Activated T-cell treated with anti-CD3 and anti-CD28 coated beads, Interleukin-2, amount 50 U/mL, for 72 hours (primary cell): Measurements from ENCODE around the gene COQ8A. TPM values are rescaled to one million over a fixed set of nuclear protein-coding genes. Genes with fewer than 3 reads are reported as not detected.
A peak's percentile ranks its signal among the peaks of the same experiment; 100 is the strongest.
"Not testable (repeated sequence)": the region's sequence is repeated elsewhere in the genome, so short reads cannot be mapped to it uniquely, and the experiment has no call there.

Source experiments
- ATAC-seq, 2 donors: fragments of 150-1000 bp; cut with Tn5 transposase; replicated peaks in 1 of 2; 2 replicates each; pipeline ENCODE4 v1.10.0; 2021; ENCODE audit warnings: moderate library complexity in 2 of 2, mild to moderate bottlenecking in 1 of 2
- DNase-seq, 2 donors: peaks; one replicate each; pipeline ENCODE4 v3.0.0; 2021 to 2022; ENCODE audit warnings: mixed read lengths in 1 of 2
- H3K27ac Mint-ChIP-seq: one replicate; pipeline ENCODE4 v1.8.0; 2022; ENCODE audit warnings: mild to moderate bottlenecking, moderate library complexity, mixed read lengths
- H3K27me3 Mint-ChIP-seq: one replicate; pipeline ENCODE4 v1.8.0; 2022; ENCODE audit warnings: low read depth, mixed read lengths
- H3K36me3 Mint-ChIP-seq, 2 donors: one replicate each; pipeline ENCODE4 v1.8.0; 2022; ENCODE audit warnings: mixed read lengths in 2 of 2, mild to moderate bottlenecking in 1 of 2; ENCODE audit not compliant: insufficient read depth in 2 of 2
- H3K4me1 Mint-ChIP-seq: one replicate; pipeline ENCODE4 v1.8.0; 2022; ENCODE audit warnings: low read depth, mixed read lengths
- H3K4me3 Mint-ChIP-seq, 2 donors: one replicate each; pipeline ENCODE4 v1.8.0; 2022; ENCODE audit warnings: mild to moderate bottlenecking in 2 of 2, mixed read lengths in 2 of 2, moderate library complexity in 2 of 2
- H3K9me3 Mint-ChIP-seq, 2 donors: one replicate each; pipeline ENCODE4 v1.8.0; 2022; ENCODE audit warnings: mixed read lengths in 2 of 2
- total RNA-seq, 2 donors: library from RNA; stranded (reverse); gene quantifications; one replicate each; pipeline ENCODE4 v1.2.3, GENCODE V29; 2022

COQ8A gene
- total RNA-seq, 2 donors from 2014 or later: 24.2 to 32.2 TPM

- Mint-ChIP-seq H3K4me1 (no peaks in the 10 kb centered on the region), H3K27me3 (no peaks in the 10 kb centered on the region), H3K9me3 (no peaks in the 10 kb centered on the region), H3K36me3 (peaks cover 0 to 1% of the 10 kb centered on the region in 2 donors), H3K4me3 (no peak overlapping the region), H3K27ac (no peak overlapping the region)
- ATAC-seq: no peak
- no peak for DNase-seq
Observed at GRCh38 chr1:226904772-226905171, 35.3 kb upstream of the COQ8A start.

- Mint-ChIP-seq H3K27me3 (no peaks in the 10 kb centered on the region), H3K9me3 (no peaks in the 10 kb centered on the region), H3K4me1 (no peaks in the 10 kb centered on the region), H3K4me3 (no peak overlapping the region), H3K36me3 (peaks cover 0 to 1% of the 10 kb centered on the region in 2 donors), H3K27ac (no peak overlapping the region)
- no peak for DNase-seq
- no peak for ATAC-seq
Observed at GRCh38 chr1:226908419-226908818, 31.7 kb upstream of the COQ8A start.

GRCh38 chr1:226908913-226909312 lies 31.2 kb upstream of the COQ8A start:
- no peaks in the 10 kb centered on the region for H3K27me3 Mint-ChIP-seq
- DNase-seq (no peak), ATAC-seq (no peak)
- no peak overlapping the region for H3K27ac Mint-ChIP-seq
- no peaks in the 10 kb centered on the region for H3K9me3 Mint-ChIP-seq
- H3K4me1 Mint-ChIP-seq: no peaks in the 10 kb centered on the region
- H3K36me3 Mint-ChIP-seq: peaks cover 0 to 1% of the 10 kb centered on the region in 2 donors
- no peak overlapping the region for H3K4me3 Mint-ChIP-seq

- DNase-seq (peak; percentile 46 to 48), ATAC-seq (peak; percentile 65 to 70)
- Mint-ChIP-seq H3K27me3 (no peaks in the 10 kb centered on the region), H3K27ac (no peak overlapping the region), H3K36me3 (no peaks in the 10 kb centered on the region), H3K4me3 (no peak overlapping the region), H3K9me3 (no peaks in the 10 kb centered on the region), H3K4me1 (peaks cover 6% of the 10 kb centered on the region)
Observed at GRCh38 chr1:226912587-226913176, 27.4 kb upstream of the COQ8A start.

GRCh38 chr1:226915672-226915995 lies 24.5 kb upstream of the COQ8A start:
- Mint-ChIP-seq H3K27ac (no peak overlapping the region), H3K4me3 (no peak overlapping the region)

GRCh38 chr1:226916497-226916896 lies 23.6 kb upstream of the COQ8A start:
- Mint-ChIP-seq H3K4me3 (no peak overlapping the region), H3K4me1 (peaks cover 6% of the 10 kb centered on the region), H3K27ac (no peak overlapping the region), H3K36me3 (no peaks in the 10 kb centered on the region), H3K27me3 (peaks cover 8% of the 10 kb centered on the region), H3K9me3 (no peaks in the 10 kb centered on the region)
- ATAC-seq (no peak), DNase-seq (no peak)

More at GRCh38 chr1:226915672-226915995, 24.5 kb upstream of the COQ8A start:
- Mint-ChIP-seq H3K4me1 (peaks cover 6% of the 10 kb centered on the region), H3K9me3 (no peaks in the 10 kb centered on the region), H3K27me3 (peaks cover 8% of the 10 kb centered on the region), H3K36me3 (no peaks in the 10 kb centered on the region)
- ATAC-seq (no peak), DNase-seq (no peak)

- no peak for ATAC-seq
- DNase-seq: no peak
- no peaks in the 10 kb centered on the region for H3K9me3 Mint-ChIP-seq
- peaks cover 6% of the 10 kb centered on the region for H3K4me1 Mint-ChIP-seq
- no peak overlapping the region for H3K27ac Mint-ChIP-seq
- H3K36me3 Mint-ChIP-seq: no peaks in the 10 kb centered on the region
- H3K4me3 Mint-ChIP-seq: no peak overlapping the region
- H3K27me3 Mint-ChIP-seq: peaks cover 8% of the 10 kb centered on the region
Observed at GRCh38 chr1:226919587-226919986, 20.5 kb upstream of the COQ8A start.

- ATAC-seq (no peak), DNase-seq (no peak)
- Mint-ChIP-seq H3K9me3 (no peaks in the 10 kb centered on the region), H3K4me1 (peaks cover 5% of the 10 kb centered on the region), H3K36me3 (no peaks in the 10 kb centered on the region), H3K27me3 (peaks cover 8% of the 10 kb centered on the region), H3K4me3 (no peak overlapping the region), H3K27ac (no peak overlapping the region)
Observed at GRCh38 chr1:226919995-226920394, 20.1 kb upstream of the COQ8A start.

- Mint-ChIP-seq H3K9me3 (no peaks in the 10 kb centered on the region), H3K4me3 (no peak overlapping the region), H3K27ac (no peak overlapping the region), H3K27me3 (peaks cover 8% of the 10 kb centered on the region), H3K4me1 (peaks cover under 1% of the 10 kb centered on the region), H3K36me3 (no peaks in the 10 kb centered on the region)
- ATAC-seq: no peak
- DNase-seq: no peak
Observed at GRCh38 chr1:226920446-226920894, 19.6 kb upstream of the COQ8A start.

- Mint-ChIP-seq H3K27me3 (peaks cover 8% of the 10 kb centered on the region), H3K9me3 (no peaks in the 10 kb centered on the region), H3K27ac (no peak overlapping the region), H3K4me3 (no peak overlapping the region), H3K4me1 (no peaks in the 10 kb centered on the region), H3K36me3 (no peaks in the 10 kb centered on the region)
- ATAC-seq: no peak
- DNase-seq: no peak
Observed at GRCh38 chr1:226921504-226921903, 18.6 kb upstream of the COQ8A start.

- H3K9me3 Mint-ChIP-seq, H3K4me3 Mint-ChIP-seq: not testable (repeated sequence)
Observed at GRCh38 chr1:226929260-226930111, 10.6 kb upstream of the COQ8A start.

GRCh38 chr1:226934483-226935237 lies 5.4 kb upstream of the COQ8A start:
- Mint-ChIP-seq H3K27me3 (no peaks in the 10 kb centered on the region), H3K4me1 (peaks cover 31% of the 10 kb centered on the region), H3K36me3 (peaks cover 10 to 13% of the 10 kb centered on the region in 2 donors), H3K27ac (peak overlapping the region; percentile 57), H3K4me3 (no peak overlapping the region), H3K9me3 (peaks cover 6 to 8% of the 10 kb centered on the region in 2 donors)
- ATAC-seq (no peak), DNase-seq (no peak)

More at GRCh38 chr1:226929260-226930111, 10.6 kb upstream of the COQ8A start:
- not testable (repeated sequence) for DNase-seq, H3K27me3 Mint-ChIP-seq, ATAC-seq, H3K27ac Mint-ChIP-seq, H3K36me3 Mint-ChIP-seq
- H3K4me1 Mint-ChIP-seq: peaks cover 12% of the 10 kb centered on the region
